ENCODE data around the gene MKNK2.
A peak's percentile ranks its signal among the peaks of the same experiment; 100 is the strongest.
"Not testable (repeated sequence)": the region's sequence is repeated elsewhere in the genome, so short reads cannot be mapped to it uniquely, and the experiment has no call there.

MKNK2 gene

DNA sequence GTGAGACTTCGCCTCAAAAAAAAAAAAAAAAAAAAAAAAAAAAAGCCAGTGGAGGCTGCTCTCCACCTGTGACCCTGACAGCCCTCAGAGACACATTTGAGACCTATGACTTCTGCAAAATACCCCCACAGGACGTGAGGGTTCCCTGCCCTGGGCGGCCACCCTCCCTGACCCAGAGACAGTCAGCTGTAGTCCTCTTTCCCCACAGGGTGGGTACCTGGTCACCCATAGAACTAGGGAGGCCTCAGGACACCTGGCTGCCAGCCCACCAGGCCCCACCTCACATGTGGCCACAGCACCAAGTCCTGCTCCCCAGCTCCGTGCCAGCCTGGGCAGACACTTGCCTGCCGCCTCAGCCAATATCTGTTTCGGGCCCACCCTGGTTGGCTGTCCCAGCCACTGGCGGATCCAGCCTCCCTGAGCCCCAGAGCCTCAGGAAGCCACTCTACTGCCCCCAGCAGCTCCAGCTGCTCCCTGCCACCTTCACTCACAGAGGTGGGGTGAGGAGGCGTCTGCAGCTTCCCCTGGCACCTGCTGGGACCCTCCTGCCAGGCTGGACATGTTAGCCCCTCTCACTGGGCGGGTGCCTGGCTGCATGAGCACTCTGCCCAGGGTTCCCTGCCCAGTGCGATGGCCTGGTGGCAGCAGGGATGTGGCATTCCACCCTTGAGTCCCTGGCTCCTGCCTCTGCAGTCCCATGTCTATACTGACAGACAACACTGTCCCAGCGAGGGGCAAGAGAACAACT is 6.9 kb downstream of the MKNK2 start:
- no peak for DNase-seq (ENCODE audit: low read depth in 3 of 3)

DNA sequence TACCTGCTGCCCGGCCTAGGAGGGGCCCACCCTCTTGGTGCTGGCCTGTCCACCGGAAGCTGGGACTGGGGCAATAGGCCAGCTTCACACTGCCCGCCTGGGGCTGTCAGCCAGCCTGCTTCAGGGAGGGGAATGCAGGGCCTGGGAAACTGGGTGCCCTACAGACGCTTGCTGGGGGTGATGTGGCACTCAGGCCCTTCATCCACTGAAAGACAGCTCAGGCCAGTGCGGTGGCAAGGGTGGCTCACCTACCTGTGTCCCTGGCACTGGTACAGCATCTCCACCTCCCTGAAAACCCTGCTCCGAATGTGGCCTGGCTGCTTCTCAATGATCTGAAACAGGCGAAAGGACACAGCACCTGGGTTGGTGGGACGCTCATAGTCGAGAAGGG is 7.8 kb downstream of the MKNK2 start:
- no peak for DNase-seq (ENCODE audit: low read depth in 3 of 3)

DNA sequence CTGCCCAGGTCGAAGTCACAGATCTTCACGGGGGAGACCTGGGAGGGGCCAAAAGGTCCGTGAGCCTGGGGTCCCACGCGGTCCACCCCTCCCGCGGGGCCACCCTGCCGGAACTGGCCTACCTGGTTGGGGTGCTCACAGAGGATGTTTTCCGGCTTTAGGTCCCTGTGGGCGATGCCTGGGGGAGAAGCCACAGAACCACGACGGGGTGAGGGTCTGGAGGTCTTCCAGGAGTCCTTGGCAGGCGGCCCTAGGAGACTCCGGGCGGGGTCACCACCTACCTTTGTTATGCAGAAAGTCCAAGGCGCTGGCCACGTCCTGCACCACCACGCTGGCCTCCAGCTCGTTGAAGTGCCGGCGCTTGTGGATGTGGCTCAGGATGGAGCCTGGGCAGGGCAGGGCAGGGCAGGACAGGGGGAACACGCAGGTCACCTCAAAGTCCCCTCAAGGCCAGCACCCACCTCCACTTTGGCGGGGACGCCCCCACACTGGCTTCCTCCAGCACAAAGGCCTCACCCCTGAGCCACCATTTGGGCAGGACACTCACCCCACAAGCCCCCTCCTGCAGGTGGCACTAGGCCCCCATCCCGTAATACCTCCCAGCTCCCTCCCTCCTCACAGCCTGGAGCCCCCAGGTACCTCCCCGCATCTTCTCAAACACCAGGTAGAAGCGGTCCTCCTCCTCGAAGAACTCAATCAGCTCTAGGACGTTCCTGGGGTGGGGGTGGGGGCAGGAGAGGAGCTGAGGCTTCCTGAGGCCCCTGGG is 8.4 kb downstream of the MKNK2 start:
- DNase-seq (ENCODE audit: low read depth in 3 of 3): no peak

DNA sequence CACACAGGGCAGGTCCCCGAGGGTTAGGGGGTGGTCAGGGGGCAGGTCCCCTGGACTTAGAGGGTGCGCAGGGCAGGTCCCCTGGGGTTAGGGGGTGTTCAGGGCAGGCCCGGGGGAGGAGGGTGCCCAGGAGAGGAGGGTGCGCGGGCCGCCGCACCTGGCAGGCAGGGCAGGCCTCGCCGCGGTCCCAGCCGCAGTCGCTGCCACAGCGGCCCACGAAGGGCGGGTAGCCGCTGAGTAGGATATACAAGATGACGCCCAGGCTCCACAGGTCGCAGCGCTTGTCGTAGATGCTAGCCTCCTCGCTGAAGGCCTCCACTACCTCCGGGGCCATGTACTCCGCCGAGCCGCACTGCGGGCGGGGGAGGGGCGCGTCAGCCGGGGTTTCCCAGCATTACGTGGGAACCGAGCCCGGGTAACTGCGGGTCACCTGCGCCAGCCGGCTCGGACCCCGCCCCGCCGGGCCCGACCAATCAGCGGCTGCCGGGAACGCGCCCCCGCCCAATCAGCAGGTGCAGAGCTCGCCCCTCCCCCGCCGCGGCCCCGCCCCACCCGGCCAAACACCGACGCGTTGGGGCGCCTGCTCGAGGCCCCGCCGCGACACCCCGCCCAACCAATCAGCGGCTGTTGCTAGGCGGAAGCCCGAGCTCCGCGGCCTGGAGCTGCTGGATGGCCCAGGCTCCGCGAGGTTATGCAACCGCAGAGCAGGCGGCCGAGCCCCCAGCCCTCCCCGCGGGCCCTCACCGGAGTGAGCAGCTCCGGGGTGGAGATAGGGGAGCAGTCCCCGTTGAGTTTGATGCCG is 9.2 kb downstream of the MKNK2 start:
- DNase-seq (ENCODE audit: low read depth in 3 of 3): peak; percentile 99 to 100 (median 100)

DNA sequence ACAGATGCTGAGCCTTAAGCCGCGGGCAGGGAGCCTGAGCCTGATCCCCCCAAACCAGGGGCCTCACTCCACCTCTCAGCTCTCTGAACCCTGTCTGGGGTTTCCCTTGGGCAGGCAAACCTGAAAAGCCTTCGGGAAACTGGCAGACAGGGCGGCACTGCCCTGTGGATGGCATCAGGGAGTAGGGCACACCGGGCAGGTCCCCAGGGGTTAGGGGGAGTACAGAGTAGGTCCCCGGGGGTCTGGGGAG is 9.7 kb downstream of the MKNK2 start:
- DNase-seq (ENCODE audit: low read depth in 3 of 3): no peak

DNA sequence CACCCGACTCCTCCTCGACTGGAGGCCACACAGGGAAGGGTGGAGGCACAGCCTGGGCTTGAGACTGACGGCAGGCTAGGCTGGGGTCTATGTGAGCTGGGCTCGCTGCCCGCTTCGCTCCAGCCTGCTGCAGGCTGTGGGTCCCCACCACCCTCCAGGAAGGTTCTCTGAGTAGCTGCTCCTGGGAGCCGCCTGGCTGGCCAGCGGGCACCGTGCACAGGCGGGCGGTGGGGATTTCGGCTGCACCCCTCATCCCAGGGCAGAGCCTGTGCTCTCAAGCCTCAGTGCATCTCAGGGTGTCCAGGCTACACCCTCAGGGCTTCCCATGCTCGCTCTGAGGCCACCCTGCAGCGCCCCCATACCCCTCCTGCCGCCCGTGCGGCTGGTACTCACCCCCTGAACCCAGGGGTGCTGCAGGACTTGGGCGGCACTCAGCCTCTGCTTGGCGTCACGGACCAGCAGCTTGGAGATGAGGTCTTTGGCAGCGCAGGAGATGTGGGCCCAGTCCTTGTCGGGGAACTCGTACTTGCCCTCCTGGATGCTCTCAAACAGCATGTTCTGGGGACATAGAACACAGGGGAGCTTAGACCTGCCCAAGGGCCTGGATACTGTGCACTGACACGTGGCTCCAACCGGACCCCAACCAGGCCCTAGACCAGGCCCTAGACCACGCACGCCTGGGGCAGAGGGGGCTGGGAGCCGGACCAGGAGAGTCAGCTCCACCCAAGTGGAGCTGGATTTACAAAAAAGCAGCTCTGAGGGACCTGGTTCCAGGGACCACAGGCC is 10.2 kb downstream of the MKNK2 start:
- DNase-seq (ENCODE audit: low read depth in 3 of 3): no peak

DNA sequence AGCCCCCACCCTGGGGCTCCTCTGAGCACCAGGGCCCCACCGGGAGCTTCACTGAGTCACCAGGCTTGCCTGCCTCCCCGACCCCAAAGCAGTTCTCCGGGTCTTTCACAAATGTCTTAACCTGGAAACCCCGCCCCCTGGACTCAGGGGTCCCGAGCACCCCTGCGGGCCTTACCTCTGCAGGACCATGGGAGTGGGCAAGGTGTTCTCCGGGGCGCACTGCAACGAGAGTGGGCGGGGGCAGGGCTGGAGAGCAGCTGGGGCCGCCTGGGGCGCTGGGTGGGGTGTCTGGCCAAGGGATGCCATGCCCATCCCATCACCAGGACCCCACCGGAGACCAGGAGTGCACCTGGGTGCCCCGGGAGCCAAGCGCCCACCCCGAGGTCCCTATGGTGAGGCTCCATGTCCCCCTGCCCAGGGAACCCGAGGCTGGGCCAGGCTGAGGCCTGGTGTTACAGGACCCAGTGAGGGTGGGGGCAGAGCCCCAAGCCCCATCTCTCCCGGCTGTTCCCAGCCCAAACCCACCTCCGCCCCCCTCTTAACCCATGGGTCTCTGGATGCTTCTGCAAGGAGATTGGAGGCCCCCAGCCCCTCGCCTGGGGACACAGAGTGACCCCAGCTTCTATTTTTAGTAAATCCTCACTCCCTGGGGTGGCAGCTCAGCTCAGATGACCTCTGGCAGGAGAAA is 10.9 kb downstream of the MKNK2 start:
- no peak for DNase-seq (ENCODE audit: low read depth in 3 of 3)

DNA sequence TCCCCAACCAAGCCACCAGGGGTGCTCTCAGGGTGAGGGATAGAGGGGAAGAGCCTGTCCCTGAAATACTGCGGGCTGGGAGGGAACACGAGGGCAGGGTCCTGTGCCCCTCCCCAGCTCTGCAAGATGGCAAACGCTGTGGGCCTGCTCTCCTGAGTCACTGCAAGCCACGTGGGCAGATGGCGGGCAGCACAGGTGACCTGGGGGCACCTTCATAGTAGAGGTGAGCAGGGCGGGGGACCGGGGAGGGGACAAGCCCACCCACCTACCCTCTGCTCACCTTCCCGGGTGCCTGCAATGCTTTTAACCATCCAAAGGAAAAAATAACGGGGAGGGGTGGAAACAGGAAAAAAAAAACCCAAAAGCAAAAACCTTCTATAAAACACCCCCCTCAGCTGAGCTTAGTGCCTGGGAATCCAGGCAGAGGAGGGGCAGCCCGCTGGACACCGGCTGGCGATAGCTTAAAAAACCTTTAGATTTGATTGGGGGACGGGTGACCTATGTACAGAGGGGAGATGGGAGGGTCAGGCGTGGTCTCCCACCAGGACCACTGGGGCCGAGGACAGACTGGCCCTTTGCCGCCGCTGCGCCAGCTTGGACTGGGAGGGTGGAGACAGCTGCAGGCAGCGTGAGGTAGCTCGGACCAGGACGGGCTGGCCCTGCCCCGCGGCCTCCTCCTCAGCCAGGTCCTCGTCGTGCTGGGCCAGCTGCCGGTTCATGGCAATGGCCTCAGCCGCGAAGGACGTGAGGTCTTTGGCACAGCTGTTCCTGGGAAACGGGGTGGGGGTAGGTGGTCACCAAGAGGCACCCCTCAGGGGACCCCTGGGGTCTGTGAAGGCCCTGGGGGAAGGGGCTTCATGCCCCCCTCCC is 11.7 kb downstream of the MKNK2 start:
- no peak for DNase-seq (ENCODE audit: low read depth in 3 of 3)

DNA sequence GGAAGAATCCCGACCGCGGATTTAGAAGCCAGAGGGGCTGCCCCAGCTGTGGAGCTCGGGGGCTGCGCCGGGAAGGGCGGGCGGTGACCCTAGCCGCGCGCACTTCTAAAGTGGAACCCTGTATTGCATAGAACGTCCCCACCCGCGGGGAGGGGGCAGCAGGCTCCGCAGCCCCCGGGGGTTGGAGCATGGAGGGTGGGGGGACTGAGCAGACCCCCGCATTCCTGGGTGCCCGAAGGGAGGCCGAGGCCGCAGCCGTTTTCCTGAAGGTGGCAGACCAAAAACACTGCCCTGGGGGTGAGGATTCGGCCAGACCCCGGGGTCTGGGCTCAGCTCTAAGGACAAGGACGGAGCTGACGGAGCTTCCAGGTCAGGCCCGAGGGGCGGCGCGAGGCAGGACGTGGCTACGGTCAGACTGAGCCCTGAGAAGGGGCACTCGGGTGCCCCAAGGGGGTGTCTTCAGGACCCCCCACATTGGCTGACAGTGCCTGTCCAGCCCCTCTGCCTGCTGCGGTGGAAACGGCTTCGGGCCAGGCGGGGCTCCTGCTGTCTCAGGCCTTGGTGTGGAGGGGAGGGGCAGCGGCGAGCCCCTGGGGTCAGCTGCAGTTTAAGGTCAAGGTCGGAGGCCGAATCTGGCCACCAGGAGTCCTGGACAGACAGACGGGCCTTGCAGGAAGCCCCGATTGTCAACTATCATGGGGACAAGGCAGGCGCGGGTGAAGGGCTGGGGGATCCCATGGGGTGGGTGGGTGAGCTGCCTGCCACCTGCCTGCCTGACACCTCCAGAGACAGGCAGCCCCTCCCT is 12.6 kb downstream of the MKNK2 start:
- no peak for DNase-seq (ENCODE audit: low read depth in 3 of 3)

DNA sequence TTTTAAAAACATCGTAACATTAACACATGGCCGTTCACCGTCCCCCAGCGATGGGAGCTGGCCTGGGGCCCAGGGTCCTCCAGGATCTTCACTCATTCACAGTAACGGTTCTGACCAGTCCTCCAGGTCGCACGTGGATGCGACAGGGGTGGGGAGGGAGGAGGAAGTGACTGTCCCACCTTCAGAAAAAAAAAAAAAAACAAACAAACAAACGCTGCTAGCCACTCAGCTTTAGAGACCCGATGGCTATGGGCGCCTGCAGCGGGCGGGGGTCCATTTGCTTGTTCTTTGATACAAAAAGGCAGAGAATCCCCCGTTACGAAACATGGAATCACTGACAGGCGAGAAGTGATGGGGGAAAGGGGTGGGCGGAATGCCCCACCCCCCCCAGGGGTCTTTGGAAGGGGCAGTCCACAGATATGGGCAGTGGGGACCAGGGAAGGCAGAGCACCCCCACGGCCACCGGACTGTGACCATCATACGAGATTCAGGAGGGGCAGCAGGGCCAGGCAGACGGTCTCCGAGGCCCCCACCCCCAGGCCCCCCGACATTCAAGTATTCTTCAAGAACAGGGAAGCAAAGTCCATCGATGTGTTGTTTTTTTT is 13.3 kb downstream of the MKNK2 start:
- DNase-seq (ENCODE audit: low read depth in 3 of 3): no peak

DNA sequence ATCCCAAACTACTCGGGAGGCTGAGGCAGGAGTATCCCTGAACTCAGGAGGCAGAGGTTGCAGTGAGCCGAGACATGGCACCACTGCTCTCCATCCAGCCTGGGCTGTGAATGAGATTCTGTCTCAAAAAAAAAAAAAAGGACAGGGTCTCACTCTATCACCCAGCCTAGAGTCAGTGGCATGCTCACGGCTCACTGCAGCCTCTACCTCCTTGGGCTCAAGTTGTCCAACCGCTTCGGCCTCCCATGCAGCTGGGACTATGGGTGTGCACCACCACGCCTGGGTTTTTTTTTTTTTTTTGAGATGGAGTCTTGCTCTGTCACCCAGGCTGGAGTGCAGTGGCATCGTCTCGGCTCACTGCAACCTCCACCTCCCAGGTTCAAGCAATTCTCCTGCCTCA is 14.6 kb downstream of the MKNK2 start:
- no peak for DNase-seq (ENCODE audit: low read depth in 3 of 3)

DNA sequence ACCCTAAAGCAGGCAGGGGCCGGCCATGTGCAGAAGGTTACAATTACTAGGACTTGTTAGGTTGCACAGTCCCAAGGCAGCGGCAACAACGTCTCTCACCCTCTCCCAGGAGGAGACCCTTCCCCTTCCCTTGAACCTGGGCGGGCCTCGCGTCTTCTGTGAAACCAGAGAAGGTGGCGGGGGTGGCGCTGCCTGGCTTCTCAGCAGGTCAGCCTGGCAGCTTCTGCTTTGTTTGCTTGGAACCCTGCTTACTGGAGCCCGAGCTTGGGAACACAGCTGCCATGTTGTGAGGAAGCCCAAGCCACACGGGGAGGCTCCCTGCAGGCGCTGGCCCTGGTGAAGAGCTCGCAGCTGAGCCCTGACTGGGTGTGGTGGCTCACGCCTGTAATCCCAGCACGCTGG is 15.5 kb downstream of the MKNK2 start:
- DNase-seq (ENCODE audit: low read depth in 3 of 3): no peak

DNA sequence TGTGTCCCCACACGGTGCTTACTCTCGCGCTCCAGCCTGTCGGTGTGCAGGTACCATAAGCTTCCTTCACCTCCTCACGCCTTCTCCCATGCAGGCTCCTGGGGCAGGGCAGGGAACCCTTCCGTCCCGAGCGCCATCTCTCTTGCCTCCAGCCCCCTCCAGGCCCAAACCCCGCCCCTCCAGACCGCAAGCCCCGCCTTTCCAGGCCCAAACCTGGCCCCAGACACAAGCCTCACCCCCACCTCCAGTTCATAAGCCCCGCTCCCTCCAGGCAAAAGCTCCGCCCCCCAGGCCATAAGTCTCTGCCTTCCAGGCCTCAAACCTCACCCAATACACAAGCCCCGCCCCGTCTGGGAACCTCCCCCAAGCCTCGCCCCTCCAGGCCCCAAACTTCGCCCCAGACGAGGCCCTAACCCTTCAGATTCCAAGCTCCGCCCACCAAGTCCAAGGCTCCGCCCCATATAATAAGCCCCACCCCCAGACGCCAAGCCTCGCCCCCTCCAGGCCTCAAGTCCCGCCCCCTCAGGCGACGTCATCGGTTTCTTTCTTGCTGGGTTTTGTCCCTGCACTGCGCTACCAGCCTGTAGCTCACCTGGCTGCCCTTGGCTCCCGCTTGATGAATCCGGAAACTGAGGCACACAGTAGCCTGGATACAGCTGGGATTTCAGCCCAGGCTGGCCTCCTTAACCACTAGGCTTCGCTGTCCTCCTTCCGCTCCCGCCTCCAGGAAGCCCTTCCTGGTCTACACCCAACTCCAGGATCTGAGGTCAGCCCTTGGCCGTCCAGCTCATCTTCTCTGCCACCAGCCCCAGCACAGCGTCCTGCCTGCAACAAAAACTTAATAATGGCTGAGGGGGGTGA is 16.1 kb downstream of the MKNK2 start:
- no peak for DNase-seq (ENCODE audit: low read depth in 3 of 3)

DNA sequence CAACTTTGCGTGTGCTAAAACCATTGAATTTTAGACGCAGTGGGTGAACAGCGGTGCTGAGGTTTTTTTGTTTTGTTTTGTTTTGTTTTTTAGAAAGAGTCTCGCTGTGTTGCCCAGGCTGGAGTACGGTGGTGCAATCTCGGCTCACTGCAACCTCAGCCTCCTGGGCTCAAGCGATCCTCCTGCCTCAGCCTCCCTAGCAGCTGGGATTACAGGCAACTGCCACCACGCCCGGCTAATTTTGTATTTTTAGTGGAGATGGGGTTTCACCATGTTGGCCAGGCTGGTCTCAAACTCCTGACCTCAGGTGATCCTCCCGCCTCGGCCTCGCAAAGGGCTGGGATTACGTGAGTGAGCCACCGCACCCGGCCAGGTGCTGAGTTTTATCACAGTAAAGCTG is 16.8 kb downstream of the MKNK2 start:
- not testable (repeated sequence) for DNase-seq (ENCODE audit: low read depth in 3 of 3)

DNA sequence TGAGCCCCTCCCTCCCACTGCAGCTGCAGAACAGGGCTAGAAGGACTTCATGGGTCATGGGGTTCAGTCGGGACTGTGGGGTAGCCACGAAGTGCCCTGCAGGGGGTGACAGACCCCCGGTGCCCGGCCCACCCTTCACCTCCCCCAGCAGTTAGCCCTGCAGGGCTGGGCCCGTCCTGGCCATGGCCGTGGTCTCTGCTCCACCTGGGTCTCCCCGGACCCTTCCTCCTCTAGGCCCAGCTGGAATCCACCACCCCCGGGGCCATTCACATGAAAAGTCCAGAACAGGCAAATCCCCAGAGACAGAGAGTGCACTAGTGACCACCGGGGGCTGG is 17.3 kb downstream of the MKNK2 start:
- no peak for DNase-seq (ENCODE audit: low read depth in 3 of 3)

DNA sequence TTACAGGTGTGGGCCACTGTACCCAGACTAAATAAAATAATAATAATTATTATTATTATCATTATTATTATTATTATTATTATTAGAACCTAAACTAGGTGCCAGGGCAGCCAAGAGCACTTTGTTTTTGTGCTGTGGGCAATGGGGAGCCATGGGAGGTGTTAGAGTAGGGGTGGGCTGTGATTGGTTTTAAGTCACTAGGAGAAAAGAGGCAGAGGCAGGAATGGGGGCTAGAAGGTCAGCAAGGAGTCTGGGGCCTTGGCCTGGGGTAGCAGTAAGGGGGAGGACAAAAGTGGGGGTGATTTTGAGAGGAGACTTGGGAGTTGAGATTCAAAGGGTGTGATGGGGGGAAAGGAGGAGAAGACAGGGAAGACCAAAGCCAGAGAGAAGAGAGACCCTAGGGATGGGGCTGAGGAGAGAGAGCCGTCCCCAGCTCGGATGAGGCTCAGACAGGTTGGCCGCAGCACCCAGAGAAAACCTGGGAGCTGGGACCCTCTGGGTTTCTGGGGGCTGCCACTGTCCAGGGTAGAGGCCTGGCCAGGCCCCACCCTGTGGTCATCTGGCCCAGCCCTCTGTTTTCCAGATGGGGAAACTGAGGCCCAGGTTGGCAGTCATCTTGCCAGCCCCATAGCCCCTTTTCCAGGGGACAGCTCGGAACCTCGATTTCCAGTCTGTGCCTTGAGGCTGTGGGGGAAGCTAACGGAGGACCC is 17.8 kb downstream of the MKNK2 start:
- no peak for DNase-seq (ENCODE audit: low read depth in 3 of 3)

DNA sequence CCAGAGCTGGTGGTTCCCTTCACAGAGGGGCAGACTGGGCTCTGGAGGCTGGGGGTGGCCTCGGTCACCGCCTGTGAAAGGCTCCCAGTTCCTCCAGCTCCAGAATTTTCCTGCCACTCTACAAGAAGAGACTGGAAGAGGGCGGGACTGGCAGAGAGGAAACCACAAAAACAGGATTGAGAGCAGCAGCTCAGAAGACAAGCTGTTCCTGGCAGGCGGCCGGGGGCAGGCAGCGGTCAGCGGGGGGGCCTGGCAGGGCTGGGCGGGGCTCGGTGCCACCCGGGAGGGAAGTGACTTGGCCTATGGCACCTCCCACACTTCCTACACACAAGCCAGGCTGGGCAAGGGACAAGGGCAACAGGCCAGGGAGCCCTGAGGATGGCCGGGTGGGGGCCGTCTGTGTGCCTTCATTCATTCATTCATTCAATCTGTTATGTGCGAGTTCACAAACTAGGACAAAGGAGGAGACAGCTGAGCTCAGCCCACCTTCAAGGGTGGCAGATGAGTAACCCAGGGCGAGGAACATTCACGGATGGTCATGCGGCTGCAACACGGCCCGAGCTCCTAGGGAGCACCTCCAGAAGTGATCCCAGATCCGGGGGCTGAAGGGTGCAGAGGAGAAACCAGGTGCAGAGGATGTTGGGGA is 18.6 kb downstream of the MKNK2 start:
- no peak for DNase-seq (ENCODE audit: low read depth in 3 of 3)

Measured in stimulated activated CD4-positive, alpha-beta T cell treated with anti-CD3 and anti-CD28 coated beads, TNF-alpha, amount 100 ng/mL, for 4 hours (primary cell).